ENCODE results near the gene USP3.

DNA sequence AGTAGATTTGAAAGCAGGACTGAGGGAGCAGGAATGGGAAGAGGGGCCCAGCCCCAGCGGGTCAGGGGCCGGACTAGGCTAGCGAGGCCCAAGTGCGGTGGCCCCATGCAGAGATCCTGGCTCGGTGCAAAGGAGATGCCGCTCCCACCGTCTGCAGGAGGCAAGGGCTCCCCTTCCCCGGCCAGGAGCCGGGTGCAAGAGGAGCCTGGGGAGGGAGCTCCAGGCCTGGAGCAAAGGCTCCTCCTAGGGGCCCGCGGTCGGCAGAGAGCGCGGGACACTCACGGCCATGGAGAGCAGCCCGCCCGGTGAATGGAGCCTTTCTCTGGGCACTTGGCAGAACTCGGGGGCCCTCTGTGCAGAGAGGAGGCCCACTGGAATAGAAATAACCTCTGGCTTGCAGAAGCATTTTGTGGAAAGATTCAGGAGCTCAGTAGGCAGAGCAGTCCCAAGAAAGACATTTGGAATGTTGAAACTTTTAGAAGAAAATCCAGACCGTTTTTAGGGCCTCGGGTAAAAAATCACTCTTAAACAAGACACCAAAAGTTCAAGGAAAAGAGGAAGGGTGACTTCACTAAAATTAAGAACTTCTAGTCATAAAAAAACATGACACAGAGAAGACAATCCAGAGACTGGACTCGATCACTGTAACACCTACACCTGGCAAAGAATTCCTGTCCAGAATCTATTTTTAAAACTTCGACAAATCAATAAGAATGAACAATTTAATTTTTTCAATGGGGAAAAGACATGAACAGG lies 43.0 kb upstream of the USP3 start:
- TF ChIP-seq NAIF1 (CRISPR knock-in tag; IDR thresholded peaks at IDR 0.05; ENCODE audit: borderline replicate concordance) (no peak), EP300 (IDR thresholded peaks at IDR 0.05; ENCODE audit: low read depth in 2 of 2, low read length in 2 of 2) (no peak), EP300 (CRISPR knock-in tag; IDR thresholded peaks at IDR 0.05; ENCODE audit: borderline replicate concordance) (no peak)
- TF ChIP-seq, protein P1, sequence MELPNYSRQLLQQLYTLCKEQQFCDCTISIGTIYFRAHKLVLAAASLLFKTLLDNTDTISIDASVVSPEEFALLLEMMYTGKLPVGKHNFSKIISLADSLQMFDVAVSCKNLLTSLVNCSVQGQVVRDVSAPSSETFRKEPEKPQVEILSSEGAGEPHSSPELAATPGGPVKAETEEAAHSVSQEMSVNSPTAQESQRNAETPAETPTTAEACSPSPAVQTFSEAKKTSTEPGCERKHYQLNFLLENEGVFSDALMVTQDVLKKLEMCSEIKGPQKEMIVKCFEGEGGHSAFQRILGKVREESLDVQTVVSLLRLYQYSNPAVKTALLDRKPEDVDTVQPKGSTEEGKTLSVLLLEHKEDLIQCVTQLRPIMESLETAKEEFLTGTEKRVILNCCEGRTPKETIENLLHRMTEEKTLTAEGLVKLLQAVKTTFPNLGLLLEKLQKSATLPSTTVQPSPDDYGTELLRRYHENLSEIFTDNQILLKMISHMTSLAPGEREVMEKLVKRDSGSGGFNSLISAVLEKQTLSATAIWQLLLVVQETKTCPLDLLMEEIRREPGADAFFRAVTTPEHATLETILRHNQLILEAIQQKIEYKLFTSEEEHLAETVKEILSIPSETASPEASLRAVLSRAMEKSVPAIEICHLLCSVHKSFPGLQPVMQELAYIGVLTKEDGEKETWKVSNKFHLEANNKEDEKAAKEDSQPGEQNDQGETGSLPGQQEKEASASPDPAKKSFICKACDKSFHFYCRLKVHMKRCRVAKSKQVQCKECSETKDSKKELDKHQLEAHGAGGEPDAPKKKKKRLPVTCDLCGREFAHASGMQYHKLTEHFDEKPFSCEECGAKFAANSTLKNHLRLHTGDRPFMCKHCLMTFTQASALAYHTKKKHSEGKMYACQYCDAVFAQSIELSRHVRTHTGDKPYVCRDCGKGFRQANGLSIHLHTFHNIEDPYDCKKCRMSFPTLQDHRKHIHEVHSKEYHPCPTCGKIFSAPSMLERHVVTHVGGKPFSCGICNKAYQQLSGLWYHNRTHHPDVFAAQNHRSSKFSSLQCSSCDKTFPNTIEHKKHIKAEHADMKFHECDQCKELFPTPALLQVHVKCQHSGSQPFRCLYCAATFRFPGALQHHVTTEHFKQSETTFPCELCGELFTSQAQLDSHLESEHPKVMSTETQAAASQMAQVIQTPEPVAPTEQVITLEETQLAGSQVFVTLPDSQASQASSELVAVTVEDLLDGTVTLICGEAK (IDR thresholded peaks at IDR 0.05), result no peak
- TF ChIP-seq, protein P1 (CRISPR knock-in tag; IDR thresholded peaks at IDR 0.05), result no peak

Measured in HepG2 (cell line).